Body of pancreas (tissue), 4 donors: ENCODE data around the gene TTLL11.
"Not testable (repeated sequence)": the region's sequence is repeated elsewhere in the genome, so short reads cannot be mapped to it uniquely, and the experiment has no call there.

Experiments
- CTCF ChIP-seq, 7 experiments: fragments of 450-650 bp in 4 of 7; fragments of 200-600 bp in 3 of 7; sonication (generic) in 3 of 7; IDR thresholded peaks; one replicate each; pipeline ENCODE4 v1.5.1; 2016 to 2019; ENCODE audit warnings: antibody characterized with exemption in 7 of 7
- POLR2A ChIP-seq, 3 donors: fragments of 450-650 bp; IDR thresholded peaks; one replicate each; pipeline ENCODE4 v1.6.1; 2016; ENCODE audit warnings: antibody characterized with exemption in 3 of 3, mild to moderate bottlenecking in 2 of 3

DNA sequence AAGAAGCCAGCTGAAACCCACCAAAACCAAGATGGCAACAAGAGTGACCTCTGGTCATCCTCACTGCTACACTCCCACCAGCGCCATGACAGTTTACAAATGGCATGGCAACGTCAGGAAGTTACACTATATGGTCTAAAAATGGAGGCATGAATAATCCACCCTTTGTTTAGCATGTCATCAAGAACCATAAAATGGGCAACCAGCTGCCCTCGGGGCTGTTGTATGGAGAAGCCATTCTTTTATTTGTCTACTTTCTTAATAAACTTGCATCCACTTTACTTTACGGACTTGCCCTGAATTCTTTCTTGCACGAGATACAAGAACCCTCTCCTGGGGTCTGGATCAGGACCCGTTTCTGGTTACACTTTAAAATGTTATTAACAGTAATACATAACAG lies 92.6 kb downstream of the TTLL11 start:
- TF ChIP-seq CTCF, POLR2A (IDR thresholded peaks at IDR 0.05): not testable (repeated sequence)
